Stomach (tissue), 9 donors: ENCODE data around the gene GALE. TPM values are rescaled to one million over a fixed set of nuclear protein-coding genes. Genes with fewer than 3 reads are reported as not detected.

Experiments
- DNase-seq, 2 donors: peaks; one replicate each; pipeline versions ENCODE4 v3.0.0 to v3.0.0-alpha.2; 2013 to 2019
- H3K27ac ChIP-seq, 5 donors: fragments of 200-600 bp in 4 of 5; sonication (generic) in 4 of 5; one replicate each; pipeline ENCODE4 v1.5.1; 2013 to 2019; ENCODE audit warnings: mild to moderate bottlenecking in 1 of 5, moderate library complexity in 1 of 5
- H3K27me3 ChIP-seq, 3 donors: fragments of 200-600 bp; sonication (generic); one replicate each; pipeline ENCODE4 v1.5.1; 2017 to 2019; ENCODE audit warnings: mixed run types in 1 of 3
- H3K36me3 ChIP-seq, 4 donors: fragments of 200-600 bp; sonication (generic); 1 replicate in 3 of 4; 2 replicates in 1 of 4; pipeline ENCODE4 v1.5.1; 2016 to 2019
- H3K4me1 ChIP-seq, 4 donors: fragments of 200-600 bp; sonication (generic); one replicate each; pipeline ENCODE4 v1.5.1; 2016 to 2019
- H3K4me3 ChIP-seq, 4 donors: fragments of 200-600 bp; sonication (generic) in 3 of 4; one replicate each; pipeline ENCODE4 v1.5.1; 2016 to 2019; ENCODE audit warnings: mild to moderate bottlenecking in 1 of 4
- H3K9me3 ChIP-seq, 4 donors: fragments of 200-600 bp; sonication (generic); one replicate each; pipeline ENCODE4 v1.5.1; 2016 to 2019
- EP300 ChIP-seq: sonication (generic); formaldehyde crosslinking; IDR thresholded peaks from one replicate; pipeline ENCODE4 v1.6.1; 2017; ENCODE audit warnings: antibody characterized with exemption
- POLR2A ChIP-seq, 4 donors: fragments of 450-650 bp; IDR thresholded peaks; one replicate each; pipeline ENCODE4 v1.6.1; 2016; ENCODE audit warnings: antibody characterized with exemption in 4 of 4, control low read depth in 2 of 4, mild to moderate bottlenecking in 1 of 4, moderate library complexity in 1 of 4
- POLR2AphosphoS5 ChIP-seq, 3 donors: sonication (generic); formaldehyde crosslinking; IDR thresholded peaks; one replicate each; pipeline ENCODE4 v1.6.1; 2016; ENCODE audit warnings: antibody characterized with exemption in 3 of 3
- WGBS, 5 donors: extraction: QIAGEN DNeasy Blood & Tissue Kit in 3 of 5; methylation state at CpG; one replicate each; pipeline versions ENCODE4 v1.1.5 to v1.1.7; 2013 to 2018; 5-methylcytosine and 5-hydroxymethylcytosine counted together
- intact Hi-C: fragments of 100-400 bp; cut with DNase I; formaldehyde crosslinking; loops from one replicate; pipeline ENCODE4 v1.15.1; 2023; ENCODE audit warnings: low total_unique reads
- polyA plus RNA-seq, 3 donors: library from polyadenylated mRNA; stranded (reverse); fragments of 200-250 nt; gene quantifications; one replicate each; pipeline ENCODE4 v1.2.3, GENCODE V29; 2013
- total RNA-seq, 5 donors: library from RNA; depleted of rRNA; stranded (reverse); fragments of >200 nt; gene quantifications; one replicate each; pipeline versions ENCODE4 v1.1.0 to v1.2.3, GENCODE V29; 2014 to 2016
- TF ChIP-seq, protein P1 (sequence below), 7 experiments: fragments of 450-650 bp in 4 of 7; fragments of 200-600 bp in 3 of 7; sonication (generic) in 3 of 7; IDR thresholded peaks; one replicate each; pipeline ENCODE4 v1.5.1; 2016 to 2019; ENCODE audit warnings: antibody characterized with exemption in 7 of 7, control low read depth in 2 of 7, mild to moderate bottlenecking in 1 of 7
- donor health status: healthy with polysubstance abuse.
- donor health status: Bipolar disorder and iron deficiency.
- donor health status: healthy.

The GALE gene
- total and polyA plus RNA-seq, 8 donors, result 34.4 to 443 (median 149) TPM

DNA sequence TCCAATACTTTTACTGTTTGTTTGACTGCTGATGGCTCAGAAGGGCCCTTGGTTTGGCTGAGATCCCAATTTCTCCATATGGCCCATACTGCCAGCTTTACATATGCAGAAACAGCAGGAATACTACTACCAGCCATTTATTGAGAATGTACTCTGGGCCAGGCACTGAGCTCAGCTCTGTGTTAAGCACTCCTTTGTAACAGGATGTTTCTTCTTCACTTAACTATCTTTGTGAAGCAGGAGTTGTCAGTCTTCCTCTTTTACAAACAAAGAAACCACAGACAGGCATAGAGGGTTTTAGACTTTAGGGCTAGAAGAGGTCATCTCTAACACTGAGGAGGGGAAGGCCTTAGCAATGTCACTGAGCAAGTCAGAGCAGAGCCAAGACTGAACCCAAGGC is 16.4 kb upstream of the GALE start:
- Histone ChIP-seq H3K27me3 (no peaks in the 10 kb centered on the region), H3K4me1 (no peaks in the 10 kb centered on the region), H3K9me3 (no peaks in the 10 kb centered on the region), H3K27ac (no peak overlapping the region), H3K4me3 (no peak overlapping the region), H3K36me3 (peaks cover 41 to 86% (median 83%) of the 10 kb centered on the region in 4 donors)
- no peak for DNase-seq
- TF ChIP-seq POLR2A (IDR thresholded peaks at IDR 0.05), result no peak
- intact Hi-C loops, result no loop called here

DNA sequence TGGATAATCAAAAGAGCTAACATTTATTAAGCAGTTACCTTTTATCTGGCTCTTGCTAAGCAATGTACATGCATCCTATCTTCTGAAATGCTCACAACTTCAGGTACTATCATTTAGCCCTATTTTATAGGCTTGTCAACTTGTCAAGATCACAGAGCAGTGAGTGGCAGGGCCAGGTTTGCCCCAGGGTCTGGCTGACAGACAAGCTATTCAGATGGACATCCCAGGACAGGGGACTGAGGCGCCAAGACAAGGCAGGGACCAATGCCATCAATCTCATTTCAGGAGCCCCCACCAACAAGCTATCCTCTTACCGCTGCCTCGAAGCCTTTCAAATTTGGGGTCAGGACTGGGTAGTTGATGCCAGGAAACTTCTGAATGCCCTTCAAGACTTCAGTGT is 15.8 kb upstream of the GALE start:
- Histone ChIP-seq H3K36me3 (peaks cover 41 to 92% (median 87%) of the 10 kb centered on the region in 4 donors), H3K27ac (no peak overlapping the region), H3K4me1 (peaks cover 0 to 2% (median 2%) of the 10 kb centered on the region in 4 donors), H3K4me3 (no peak overlapping the region), H3K27me3 (no peaks in the 10 kb centered on the region), H3K9me3 (no peaks in the 10 kb centered on the region)
- WGBS, 5 donors, result 89 to 98% (median 94%) methylated on average over 3 of the region's 3 CpGs
- DNase-seq, result no peak
- intact Hi-C loops, result no loop called here
- TF ChIP-seq EP300 (no peak), POLR2A (IDR thresholded peaks at IDR 0.05) (no peak), POLR2AphosphoS5 (IDR thresholded peaks at IDR 0.05) (no peak)
- TF ChIP-seq, protein P1, sequence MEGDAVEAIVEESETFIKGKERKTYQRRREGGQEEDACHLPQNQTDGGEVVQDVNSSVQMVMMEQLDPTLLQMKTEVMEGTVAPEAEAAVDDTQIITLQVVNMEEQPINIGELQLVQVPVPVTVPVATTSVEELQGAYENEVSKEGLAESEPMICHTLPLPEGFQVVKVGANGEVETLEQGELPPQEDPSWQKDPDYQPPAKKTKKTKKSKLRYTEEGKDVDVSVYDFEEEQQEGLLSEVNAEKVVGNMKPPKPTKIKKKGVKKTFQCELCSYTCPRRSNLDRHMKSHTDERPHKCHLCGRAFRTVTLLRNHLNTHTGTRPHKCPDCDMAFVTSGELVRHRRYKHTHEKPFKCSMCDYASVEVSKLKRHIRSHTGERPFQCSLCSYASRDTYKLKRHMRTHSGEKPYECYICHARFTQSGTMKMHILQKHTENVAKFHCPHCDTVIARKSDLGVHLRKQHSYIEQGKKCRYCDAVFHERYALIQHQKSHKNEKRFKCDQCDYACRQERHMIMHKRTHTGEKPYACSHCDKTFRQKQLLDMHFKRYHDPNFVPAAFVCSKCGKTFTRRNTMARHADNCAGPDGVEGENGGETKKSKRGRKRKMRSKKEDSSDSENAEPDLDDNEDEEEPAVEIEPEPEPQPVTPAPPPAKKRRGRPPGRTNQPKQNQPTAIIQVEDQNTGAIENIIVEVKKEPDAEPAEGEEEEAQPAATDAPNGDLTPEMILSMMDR (IDR thresholded peaks at IDR 0.05), result no peak

DNA sequence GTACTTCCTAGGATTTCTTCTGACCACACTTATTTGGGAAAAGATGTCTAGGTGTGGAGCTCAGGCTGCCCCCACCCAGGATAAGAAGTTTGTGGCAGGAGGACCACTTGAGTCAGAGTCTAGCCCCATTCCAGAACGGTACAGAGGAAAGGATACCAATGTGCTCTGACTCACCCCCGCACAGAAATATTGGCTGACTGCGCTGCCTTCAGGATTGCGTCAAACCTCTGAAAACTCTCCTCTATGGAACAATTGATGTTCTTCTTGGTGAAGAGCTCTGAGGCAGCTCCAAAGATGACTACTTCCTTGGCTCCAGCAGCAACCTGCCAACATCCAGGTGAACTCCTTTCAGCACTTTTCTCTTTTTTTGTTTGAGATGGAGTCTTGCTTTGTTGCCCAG is 13.5 kb upstream of the GALE start:
- 91 to 96% (median 93%) methylated on average over 4 of the region's 4 CpGs for WGBS, 5 donors
- no peak for DNase-seq
- Histone ChIP-seq H3K27me3 (no peaks in the 10 kb centered on the region), H3K9me3 (no peaks in the 10 kb centered on the region), H3K36me3 (peaks cover 41 to 79% (median 76%) of the 10 kb centered on the region in 4 donors), H3K4me3 (no peak overlapping the region), H3K4me1 (peaks cover 8 to 22% (median 18%) of the 10 kb centered on the region in 4 donors), H3K27ac (no peak overlapping the region)
- intact Hi-C loops, result no loop called here
- no peak for TF ChIP-seq POLR2AphosphoS5 (IDR thresholded peaks at IDR 0.05)
- TF ChIP-seq POLR2A (IDR thresholded peaks at IDR 0.05), result no peak
- TF ChIP-seq EP300, result no peak
- TF ChIP-seq, protein P1 (IDR thresholded peaks at IDR 0.05), result no peak

DNA sequence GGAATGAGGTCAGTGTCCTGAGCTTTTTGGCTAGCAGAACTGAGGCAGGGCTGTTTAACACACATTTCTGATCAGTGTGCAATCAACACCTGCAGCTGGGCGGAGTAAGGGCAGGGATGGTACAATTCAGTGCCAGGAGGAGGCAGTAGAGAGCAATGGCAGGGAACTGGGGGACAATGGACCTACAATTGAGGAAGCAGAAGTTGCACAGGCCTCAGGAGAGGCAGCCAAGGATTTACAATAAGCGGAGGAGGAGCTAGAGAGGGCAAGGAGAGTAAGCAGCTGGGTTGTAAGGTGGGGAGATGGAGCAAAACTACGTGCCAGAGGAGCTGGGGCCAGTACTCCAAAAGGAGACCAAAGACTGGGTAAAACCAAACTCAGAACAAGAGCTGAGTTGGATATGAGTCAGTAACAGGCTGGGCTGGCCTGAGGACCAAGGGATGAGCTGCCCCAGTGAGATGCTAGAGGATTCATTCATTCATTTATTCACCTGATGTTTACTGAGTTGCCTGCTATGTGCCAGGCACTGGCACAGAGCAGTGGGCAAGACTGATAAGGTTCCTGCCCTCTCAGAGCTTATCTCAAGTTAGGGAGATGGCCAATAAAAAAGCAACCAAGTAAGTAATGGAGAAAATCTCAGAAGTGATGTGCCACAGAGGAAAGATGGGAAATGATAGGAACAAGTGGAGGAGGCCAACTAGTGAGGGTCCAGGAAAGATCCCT is 10.4 kb upstream of the GALE start:
- Histone ChIP-seq H3K36me3 (peaks cover 25 to 79% (median 67%) of the 10 kb centered on the region in 4 donors), H3K27ac (peak overlapping the region in 3 of 5 donors; percentile 27 to 56 (median 42)), H3K27me3 (no peaks in the 10 kb centered on the region), H3K9me3 (no peaks in the 10 kb centered on the region), H3K4me3 (no peak overlapping the region), H3K4me1 (peaks cover 8 to 22% (median 18%) of the 10 kb centered on the region in 4 donors)
- DNase-seq, result peak; percentile 59 to 87
- intact Hi-C loops, result no loop called here
- no peak for TF ChIP-seq EP300
- TF ChIP-seq POLR2A (IDR thresholded peaks at IDR 0.05), result no peak
- peak in 1 of 3 donors; percentile 39 for TF ChIP-seq POLR2AphosphoS5 (IDR thresholded peaks at IDR 0.05)
- TF ChIP-seq, protein P1 (IDR thresholded peaks at IDR 0.05), result peak in 5 of 7 experiments; percentile 27 to 73 (median 52)
- 41 to 54% (median 50%) methylated on average over 3 of the region's 3 CpGs for WGBS, 5 donors

DNA sequence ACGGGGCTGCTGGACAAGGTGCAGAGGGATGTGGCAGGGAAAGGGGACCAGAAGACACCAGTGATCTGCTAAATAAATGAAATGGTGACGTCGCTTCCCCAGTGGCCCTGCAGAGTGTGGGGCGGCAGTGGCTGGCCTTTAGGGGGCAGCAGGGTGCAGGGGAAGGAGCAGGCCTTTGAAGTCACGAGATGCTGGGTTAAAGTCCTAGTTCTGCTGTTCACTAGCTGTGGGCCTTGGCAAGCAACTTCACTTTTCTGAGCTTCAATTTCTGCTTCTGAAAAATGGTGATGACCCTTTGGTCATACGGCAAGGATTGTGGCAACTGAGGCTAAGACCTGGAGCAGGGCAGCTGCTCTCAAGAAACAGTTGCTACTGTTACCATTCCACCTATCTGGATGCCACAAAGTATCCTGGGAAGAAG is 9.2 kb upstream of the GALE start:
- WGBS, 5 donors, result 10 to 22% (median 14%) methylated on average over 6 of the region's 6 CpGs
- Histone ChIP-seq H3K4me1 (peaks cover 8 to 22% (median 18%) of the 10 kb centered on the region in 4 donors), H3K36me3 (peaks cover 13 to 73% (median 60%) of the 10 kb centered on the region in 4 donors), H3K27me3 (no peaks in the 10 kb centered on the region), H3K27ac (peak overlapping the region in 4 of 5 donors; percentile 21 to 56 (median 28)), H3K9me3 (no peaks in the 10 kb centered on the region), H3K4me3 (no peak overlapping the region)
- TF ChIP-seq EP300, result no peak
- TF ChIP-seq, protein P1 (IDR thresholded peaks at IDR 0.05), result peak in 5 of 7 experiments; percentile 56 to 90 (median 75)
- TF ChIP-seq POLR2AphosphoS5 (IDR thresholded peaks at IDR 0.05), result peak in 1 of 3 donors; percentile 51
- TF ChIP-seq POLR2A (IDR thresholded peaks at IDR 0.05), result no peak
- intact Hi-C loops, result no loop called here
- peak; percentile 85 to 92 for DNase-seq
